Mucosa of descending colon (tissue), 3 donors: Measurements from ENCODE around the gene EIF4E. TPM values are rescaled to one million over a fixed set of nuclear protein-coding genes. Genes with fewer than 3 reads are reported as not detected.

Experiments
- ATAC-seq: fragments of 200-7000 bp; cut with Tn5 transposase; one replicate; pipeline ENCODE4 v1.9.1; 2020; ENCODE audit warnings: mild to moderate bottlenecking, moderate library complexity
- DNase-seq, 3 donors: peaks; one replicate each; pipeline ENCODE4 v3.0.0-alpha.2; 2020
- H3K36me3 ChIP-seq: fragments of 200-600 bp; one replicate; pipeline ENCODE4 v1.8.0; 2021; ENCODE audit warnings: low read depth, mild to moderate bottlenecking
- H3K4me1 ChIP-seq: fragments of 200-600 bp; one replicate; pipeline ENCODE4 v1.8.0; 2021; ENCODE audit warnings: low read depth, mild to moderate bottlenecking
- H3K4me3 ChIP-seq: fragments of 200-600 bp; one replicate; pipeline ENCODE4 v1.8.0; 2021; ENCODE audit warnings: mild to moderate bottlenecking
- H3K9me3 ChIP-seq: fragments of 200-600 bp; one replicate; pipeline ENCODE4 v1.8.0; 2021; ENCODE audit warnings: mild to moderate bottlenecking
- intact Hi-C, 2 donors: fragments of 100-400 bp; cut with DNase I in 1 of 2; cut with micrococcal nuclease in 1 of 2; formaldehyde crosslinking; loops; one replicate each; pipeline versions ENCODE4 v1.11.0 to v1.11.1; 2022; cut with DNase I, micrococcal nuclease
- total RNA-seq, 3 donors: library from RNA; stranded (reverse); fragmentation: NEBNext Ultra II Directional in 2 of 3; extraction: Animal tissue kit (Norgen Biotek cat#: 25700) in 2 of 3; gene quantifications; one replicate each; pipeline versions ENCODE4 v1.2.1 to v1.2.4, GENCODE V29; 2021 to 2023
- TF ChIP-seq, protein P1 (sequence below): fragments of 200-600 bp; IDR thresholded peaks from one replicate; pipeline ENCODE4 v1.8.0; 2022; ENCODE audit warnings: antibody characterized with exemption, mild to moderate bottlenecking
- donor health status: DM: no; HTN: no; CAD: no; lungs with moderate emphysema.
- donor health status: DM: no; HTN: no; CAD: no.
- donor health status: DM: no; HTN: yes; CAD: no.

Gene EIF4E
- total RNA-seq, 3 donors from 2014 or later, result 66.7 to 87.6 (median 81.0) TPM

- intact Hi-C loops, result no loop called here
- no peaks in the 10 kb centered on the region for H3K4me1 ChIP-seq
- ATAC-seq, result no peak
Measured at GRCh38 chr4:98903963-98904362, 25.0 kb downstream of the EIF4E start.

GRCh38 chr4:98903561-98903960 is 25.4 kb downstream of the EIF4E start:
- DNase-seq (no peak), ATAC-seq (no peak)
- Histone ChIP-seq H3K4me3 (no peak overlapping the region), H3K9me3 (no peaks in the 10 kb centered on the region), H3K4me1 (no peaks in the 10 kb centered on the region), H3K36me3 (no peaks in the 10 kb centered on the region)
- TF ChIP-seq, protein P1, sequence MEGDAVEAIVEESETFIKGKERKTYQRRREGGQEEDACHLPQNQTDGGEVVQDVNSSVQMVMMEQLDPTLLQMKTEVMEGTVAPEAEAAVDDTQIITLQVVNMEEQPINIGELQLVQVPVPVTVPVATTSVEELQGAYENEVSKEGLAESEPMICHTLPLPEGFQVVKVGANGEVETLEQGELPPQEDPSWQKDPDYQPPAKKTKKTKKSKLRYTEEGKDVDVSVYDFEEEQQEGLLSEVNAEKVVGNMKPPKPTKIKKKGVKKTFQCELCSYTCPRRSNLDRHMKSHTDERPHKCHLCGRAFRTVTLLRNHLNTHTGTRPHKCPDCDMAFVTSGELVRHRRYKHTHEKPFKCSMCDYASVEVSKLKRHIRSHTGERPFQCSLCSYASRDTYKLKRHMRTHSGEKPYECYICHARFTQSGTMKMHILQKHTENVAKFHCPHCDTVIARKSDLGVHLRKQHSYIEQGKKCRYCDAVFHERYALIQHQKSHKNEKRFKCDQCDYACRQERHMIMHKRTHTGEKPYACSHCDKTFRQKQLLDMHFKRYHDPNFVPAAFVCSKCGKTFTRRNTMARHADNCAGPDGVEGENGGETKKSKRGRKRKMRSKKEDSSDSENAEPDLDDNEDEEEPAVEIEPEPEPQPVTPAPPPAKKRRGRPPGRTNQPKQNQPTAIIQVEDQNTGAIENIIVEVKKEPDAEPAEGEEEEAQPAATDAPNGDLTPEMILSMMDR, result no peak
- intact Hi-C loops, result no loop called here

More at GRCh38 chr4:98903963-98904362, 25.0 kb downstream of the EIF4E start:
- DNase-seq, result no peak
- Histone ChIP-seq H3K4me3 (no peak overlapping the region), H3K36me3 (no peaks in the 10 kb centered on the region), H3K9me3 (no peaks in the 10 kb centered on the region)
- TF ChIP-seq, protein P1, result no peak

DNA sequence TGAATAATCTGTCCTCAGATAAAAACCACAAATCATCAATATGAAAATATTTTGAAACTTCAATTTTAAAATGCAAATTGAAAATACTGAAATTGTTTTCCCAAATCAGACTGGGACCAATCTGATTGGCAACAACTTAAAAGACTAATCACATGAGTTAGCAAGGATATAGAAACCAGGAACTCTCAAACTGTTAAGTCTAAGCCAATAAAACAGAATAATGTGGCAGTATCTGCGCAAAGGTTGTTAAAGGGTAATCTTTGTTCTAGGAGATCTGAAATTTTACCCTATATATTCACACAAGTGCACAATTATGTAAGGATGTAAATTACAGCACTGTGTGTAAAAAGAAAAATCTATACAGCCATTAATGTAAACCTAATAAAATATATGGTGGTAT is 29.7 kb downstream of the EIF4E start:
- ATAC-seq (peak; percentile 67), DNase-seq (no peak)
- H3K4me1 ChIP-seq, result no peaks in the 10 kb centered on the region
- H3K9me3 ChIP-seq, result no peaks in the 10 kb centered on the region
- TF ChIP-seq, protein P1, result no peak
- intact Hi-C loops, result no loop called here
- H3K4me3 ChIP-seq, result no peak overlapping the region
- H3K36me3 ChIP-seq, result no peaks in the 10 kb centered on the region

DNA sequence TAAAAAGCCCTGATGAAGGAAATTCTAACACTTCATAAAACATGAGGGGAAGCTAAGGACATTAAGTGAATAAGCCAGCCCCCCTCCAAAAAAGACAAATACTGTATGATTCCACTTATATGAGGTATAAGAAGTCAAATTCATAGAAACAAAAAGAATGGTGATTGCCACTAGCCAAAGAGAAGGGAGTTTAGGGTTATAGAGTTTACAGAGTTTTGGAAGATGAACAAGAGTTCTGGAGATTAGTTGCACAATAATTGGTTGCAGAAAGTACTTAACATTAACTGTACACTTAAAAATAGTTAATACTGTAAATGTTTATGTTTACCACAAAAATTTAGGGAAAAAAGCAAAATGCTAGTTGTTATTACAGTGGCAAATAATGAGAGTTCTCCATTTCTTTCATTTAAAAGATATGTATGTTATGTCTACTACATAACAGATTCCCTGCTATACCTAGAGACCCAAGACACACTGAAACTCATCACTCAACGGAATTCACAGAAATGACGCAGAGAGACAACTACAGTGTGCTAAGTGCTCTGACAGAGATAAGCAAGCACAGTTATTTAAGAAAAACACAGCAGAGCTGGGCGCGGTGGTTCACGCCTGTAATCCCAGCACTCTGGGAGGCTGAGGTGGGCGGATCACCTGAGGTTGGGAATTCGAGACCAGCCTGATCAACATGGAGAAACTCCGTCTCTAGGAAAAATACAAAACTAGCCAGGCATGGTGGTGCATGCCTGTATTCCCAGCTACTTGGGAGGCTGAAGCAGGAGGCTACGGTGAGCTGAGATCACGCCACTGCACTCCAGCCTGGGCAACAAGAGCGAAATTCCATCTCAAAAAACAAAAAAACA is 37.2 kb downstream of the EIF4E start:
- no peak for ATAC-seq
- intact Hi-C loops, result no loop called here
- Histone ChIP-seq H3K36me3 (no peaks in the 10 kb centered on the region), H3K4me3 (no peak overlapping the region), H3K4me1 (no peaks in the 10 kb centered on the region), H3K9me3 (no peaks in the 10 kb centered on the region)
- TF ChIP-seq, protein P1, result no peak
- no peak for DNase-seq

- ATAC-seq, result no peak
- no peaks in the 10 kb centered on the region for H3K9me3 ChIP-seq
- H3K4me3 ChIP-seq, result no peak overlapping the region
- intact Hi-C loops, result no loop called here
- no peaks in the 10 kb centered on the region for H3K4me1 ChIP-seq
- TF ChIP-seq, protein P1, result no peak
- H3K36me3 ChIP-seq, result no peaks in the 10 kb centered on the region
- no peak for DNase-seq
Measured at GRCh38 chr4:98890702-98891455, 38.1 kb downstream of the EIF4E start.
